Activated B cell treated with CpG ODN at 0.5 μM for 24 hours (primary cell): ENCODE results near the gene PIEZO1. TPM values are rescaled to one million over a fixed set of nuclear protein-coding genes. Genes with fewer than 3 reads are reported as not detected.

Source experiments
- ATAC-seq: fragments of 200-7000 bp; cut with Tn5 transposase; one replicate; pipeline ENCODE4 v1.10.0; 2021; ENCODE audit warnings: low read depth, mild to moderate bottlenecking, moderate library complexity
- CTCF ChIA-PET: fragments of 350-600 bp; sonication (Branson Sonifier 250); formaldehyde crosslinking; loops from one replicate; lab custom pipeline; 2021; ENCODE audit warnings: antibody characterized with exemption; lab: Charles Lee
- POLR2A ChIA-PET: fragments of 350-600 bp; sonication (Branson Sonifier 250); formaldehyde crosslinking; loops from one replicate; lab custom pipeline; 2021; ENCODE audit warnings: antibody characterized with exemption; lab: Charles Lee
- DNase-seq: peaks from one replicate; pipeline ENCODE4 v3.0.0; 2022
- H3K27ac Mint-ChIP-seq: one replicate; pipeline ENCODE4 v1.8.0; 2020; ENCODE audit warnings: mixed read lengths
- H3K27me3 Mint-ChIP-seq: one replicate; pipeline ENCODE4 v1.8.0; 2021; ENCODE audit warnings: mixed read lengths
- H3K36me3 Mint-ChIP-seq: one replicate; pipeline ENCODE4 v1.8.0; 2021; ENCODE audit warnings: low read depth, mixed read lengths
- H3K4me1 Mint-ChIP-seq: one replicate; pipeline ENCODE4 v1.8.0; 2021; ENCODE audit warnings: mixed read lengths
- H3K4me3 Mint-ChIP-seq: one replicate; pipeline ENCODE4 v1.8.0; 2020; ENCODE audit warnings: mild to moderate bottlenecking, mixed read lengths
- H3K9me3 Mint-ChIP-seq: one replicate; pipeline ENCODE4 v1.8.0; 2020; ENCODE audit warnings: mixed read lengths
- CTCF ChIP-seq: fragments of 200-600 bp; IDR thresholded peaks from one replicate; pipeline ENCODE4 v1.8.0; 2022; ENCODE audit warnings: antibody characterized with exemption, mild to moderate bottlenecking
- intact Hi-C: fragments of 100-400 bp; cut with micrococcal nuclease; formaldehyde crosslinking; loops from one replicate; pipeline ENCODE4 v1.15.1; 2024
- total RNA-seq: library from RNA; stranded (reverse); gene quantifications from 2 replicates; pipeline ENCODE4 v1.2.3, GENCODE V29; 2022

Gene PIEZO1
- total RNA-seq, 1 donor from 2014 or later: 85.9 TPM

GRCh38 chr16:88723507-88723887, 61.5 kb downstream of the PIEZO1 start:
- peaks cover 68% of the 10 kb centered on the region for H3K36me3 Mint-ChIP-seq
- ChIA-PET CTCF (no interaction called here), POLR2A (no interaction called here)
- H3K9me3 Mint-ChIP-seq: no peaks in the 10 kb centered on the region
- intact Hi-C loops: no loop called here
- H3K27ac Mint-ChIP-seq: no peak overlapping the region
- no peak overlapping the region for H3K4me3 Mint-ChIP-seq
- H3K27me3 Mint-ChIP-seq: no peaks in the 10 kb centered on the region
- TF ChIP-seq CTCF: no peak
- ATAC-seq (no peak), DNase-seq (no peak)
- no peaks in the 10 kb centered on the region for H3K4me1 Mint-ChIP-seq

- no peak for TF ChIP-seq CTCF
- ATAC-seq: no peak
- Mint-ChIP-seq H3K27me3 (no peaks in the 10 kb centered on the region), H3K4me3 (no peak overlapping the region), H3K4me1 (no peaks in the 10 kb centered on the region), H3K9me3 (no peaks in the 10 kb centered on the region), H3K27ac (no peak overlapping the region), H3K36me3 (peaks cover 72% of the 10 kb centered on the region)
- CTCF ChIA-PET: no interaction called here
- intact Hi-C loops: no loop called here
- DNase-seq: no peak
- POLR2A ChIA-PET: interaction anchor here (0.7 kb wide), 1 partner anchor 8 kb away, joined by 3 read pairs; no protein-coding TSS in a partner anchor
Observed at GRCh38 chr16:88722784-88723506, 62.1 kb downstream of the PIEZO1 start.

GRCh38 chr16:88721815-88722755, 62.9 kb downstream of the PIEZO1 start:
- TF ChIP-seq CTCF: no peak
- Mint-ChIP-seq H3K4me3 (no peak overlapping the region), H3K27ac (no peak overlapping the region), H3K4me1 (no peaks in the 10 kb centered on the region), H3K27me3 (no peaks in the 10 kb centered on the region), H3K9me3 (no peaks in the 10 kb centered on the region), H3K36me3 (peaks cover 72% of the 10 kb centered on the region)
- ChIA-PET CTCF (no interaction called here), POLR2A (interaction anchor here (0.7 kb wide), 1 partner anchor 7 kb away, joined by 3 read pairs; no protein-coding TSS in a partner anchor)
- ATAC-seq: no peak
- DNase-seq: no peak
- intact Hi-C loops: no loop called here

- Mint-ChIP-seq H3K27ac (no peak overlapping the region), H3K9me3 (no peaks in the 10 kb centered on the region), H3K27me3 (no peaks in the 10 kb centered on the region), H3K4me1 (no peaks in the 10 kb centered on the region), H3K4me3 (no peak overlapping the region), H3K36me3 (peaks cover 76% of the 10 kb centered on the region)
- intact Hi-C loops: no loop called here
- DNase-seq (no peak), ATAC-seq (no peak)
- POLR2A ChIA-PET: no interaction called here
- TF ChIP-seq CTCF: no peak
- CTCF ChIA-PET: no interaction called here
Observed at GRCh38 chr16:88721236-88721635, 63.8 kb downstream of the PIEZO1 start.
